Neutrophil (primary cell): Measurements from ENCODE around the gene ATP11B.

Experiments used
- H3K27ac ChIP-seq: fragments of 200-600 bp; sonication (generic); 2 replicates; pipeline ENCODE4 v1.5.1; 2016; ENCODE audit warnings: mild to moderate bottlenecking, moderate library complexity
- H3K27me3 ChIP-seq: fragments of 200-600 bp; sonication (generic); 2 replicates; pipeline ENCODE4 v1.6.0; 2016; ENCODE audit warnings: mild to moderate bottlenecking
- H3K36me3 ChIP-seq: fragments of 200-600 bp; sonication (generic); 2 replicates; pipeline ENCODE4 v1.5.1; 2017
- H3K4me1 ChIP-seq, 2 experiments: fragments of 200-600 bp in 1 of 2; sonication (generic) in 1 of 2; 1 replicate in 1 of 2; 2 replicates in 1 of 2; pipeline versions ENCODE4 v1.5.1 to v1.6.1; 2013 to 2016; ENCODE audit warnings: low read depth in 1 of 2, low read length in 1 of 2, mild to moderate bottlenecking in 1 of 2, moderate library complexity in 1 of 2; ENCODE audit not compliant: control insufficient read depth in 1 of 2, insufficient read depth in 1 of 2
- H3K4me3 ChIP-seq, 2 experiments: fragments of 200-600 bp in 1 of 2; sonication (generic) in 1 of 2; 1 replicate in 1 of 2; 2 replicates in 1 of 2; pipeline ENCODE4 v1.5.1; 2013 to 2016; ENCODE audit warnings: low read depth in 1 of 2, low read length in 1 of 2, mild to moderate bottlenecking in 1 of 2, moderate library complexity in 1 of 2
- H3K9me3 ChIP-seq: fragments of 200-600 bp; sonication (generic); 2 replicates; pipeline ENCODE4 v1.5.1; 2016
- TF ChIP-seq, protein P1 (sequence below): fragments of 200-600 bp; sonication (generic); IDR thresholded peaks from 2 replicates; pipeline ENCODE4 v1.5.1; 2016; ENCODE audit warnings: antibody characterized with exemption

The ATP11B gene

DNA sequence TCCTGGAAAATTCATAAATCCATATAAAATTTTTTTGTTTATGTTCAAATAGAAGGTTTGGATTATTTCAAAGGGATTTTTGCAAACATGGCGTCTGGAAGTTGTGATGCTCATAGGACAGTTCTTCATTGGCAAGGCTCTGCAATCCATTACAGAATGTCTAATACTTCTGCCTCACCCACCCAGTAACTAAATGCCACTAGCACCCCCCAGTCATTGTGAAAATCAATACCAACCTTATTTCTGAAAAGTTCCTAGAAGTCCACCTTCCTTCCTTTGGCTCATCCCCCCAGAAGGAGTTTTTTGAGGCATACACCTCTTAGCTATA lies 17.9 kb downstream of the ATP11B start:
- Histone ChIP-seq H3K27me3 (no peaks in the 10 kb centered on the region), H3K4me3 (no peak overlapping the region), H3K9me3 (no peaks in the 10 kb centered on the region), H3K27ac (no peak overlapping the region), H3K36me3 (no peaks in the 10 kb centered on the region), H3K4me1 (no peaks in the 10 kb centered on the region)
- TF ChIP-seq, protein P1, sequence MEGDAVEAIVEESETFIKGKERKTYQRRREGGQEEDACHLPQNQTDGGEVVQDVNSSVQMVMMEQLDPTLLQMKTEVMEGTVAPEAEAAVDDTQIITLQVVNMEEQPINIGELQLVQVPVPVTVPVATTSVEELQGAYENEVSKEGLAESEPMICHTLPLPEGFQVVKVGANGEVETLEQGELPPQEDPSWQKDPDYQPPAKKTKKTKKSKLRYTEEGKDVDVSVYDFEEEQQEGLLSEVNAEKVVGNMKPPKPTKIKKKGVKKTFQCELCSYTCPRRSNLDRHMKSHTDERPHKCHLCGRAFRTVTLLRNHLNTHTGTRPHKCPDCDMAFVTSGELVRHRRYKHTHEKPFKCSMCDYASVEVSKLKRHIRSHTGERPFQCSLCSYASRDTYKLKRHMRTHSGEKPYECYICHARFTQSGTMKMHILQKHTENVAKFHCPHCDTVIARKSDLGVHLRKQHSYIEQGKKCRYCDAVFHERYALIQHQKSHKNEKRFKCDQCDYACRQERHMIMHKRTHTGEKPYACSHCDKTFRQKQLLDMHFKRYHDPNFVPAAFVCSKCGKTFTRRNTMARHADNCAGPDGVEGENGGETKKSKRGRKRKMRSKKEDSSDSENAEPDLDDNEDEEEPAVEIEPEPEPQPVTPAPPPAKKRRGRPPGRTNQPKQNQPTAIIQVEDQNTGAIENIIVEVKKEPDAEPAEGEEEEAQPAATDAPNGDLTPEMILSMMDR = no peak

DNA sequence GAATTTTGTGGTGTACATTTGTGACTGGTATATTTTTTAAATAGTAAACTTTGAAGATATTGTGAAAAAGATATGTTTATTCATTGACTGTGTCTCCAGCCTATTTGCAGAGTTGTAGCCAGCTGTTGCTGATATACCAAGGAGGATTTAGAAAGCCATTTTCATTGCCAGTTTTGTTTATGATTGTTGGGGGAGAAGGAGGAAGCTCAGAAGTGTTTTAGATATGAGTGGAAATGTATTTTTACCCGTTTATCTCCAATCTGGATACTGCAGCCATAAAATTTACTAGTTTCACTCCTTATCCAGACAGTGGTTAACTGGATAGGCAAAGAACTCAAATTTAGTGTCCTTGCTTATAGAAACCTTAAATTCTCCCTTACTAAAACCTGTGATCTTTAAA lies 18.8 kb downstream of the ATP11B start:
- Histone ChIP-seq H3K4me3 (no peak overlapping the region), H3K36me3 (no peaks in the 10 kb centered on the region), H3K4me1 (no peaks in the 10 kb centered on the region), H3K27ac (peak overlapping the region; percentile 32), H3K9me3 (no peaks in the 10 kb centered on the region), H3K27me3 (no peaks in the 10 kb centered on the region)
- TF ChIP-seq, protein P1 = no peak

DNA sequence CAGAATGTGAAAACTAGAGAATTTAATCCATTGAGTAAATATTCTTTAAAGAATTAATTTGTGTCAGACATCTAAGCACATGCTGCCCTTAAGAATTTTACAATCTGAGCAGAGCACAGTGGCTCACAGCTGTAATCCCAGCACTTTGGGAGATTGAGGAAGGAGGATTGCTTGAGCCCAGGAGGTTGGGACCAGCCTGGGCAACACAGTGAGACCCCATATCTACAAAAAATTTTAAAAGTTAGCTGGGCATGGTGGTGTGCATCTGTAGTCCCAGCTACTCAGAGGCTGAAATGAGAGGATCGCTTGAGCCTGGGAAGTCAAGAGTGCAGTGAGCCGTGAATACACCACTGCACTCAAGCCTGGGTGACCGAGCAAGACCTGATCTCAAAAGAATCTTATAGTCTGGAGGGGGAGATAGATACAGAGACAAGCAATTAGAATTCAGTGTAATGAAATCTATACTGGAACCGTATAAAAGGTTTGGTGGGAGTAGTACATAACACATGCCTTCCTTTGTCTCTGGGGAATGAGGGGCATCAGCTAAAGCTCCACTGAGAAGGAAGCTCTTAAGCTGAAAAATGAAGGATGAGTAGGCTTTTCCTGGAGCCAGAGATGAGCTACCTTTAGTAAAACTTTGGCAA lies 21.2 kb downstream of the ATP11B start:
- TF ChIP-seq, protein P1 = no peak
- Histone ChIP-seq H3K36me3 (no peaks in the 10 kb centered on the region), H3K27me3 (no peaks in the 10 kb centered on the region), H3K4me1 (peaks cover 8 to 9% of the 10 kb centered on the region in 2 experiments), H3K9me3 (no peaks in the 10 kb centered on the region), H3K4me3 (no peak overlapping the region), H3K27ac (peak overlapping the region; percentile 19)

DNA sequence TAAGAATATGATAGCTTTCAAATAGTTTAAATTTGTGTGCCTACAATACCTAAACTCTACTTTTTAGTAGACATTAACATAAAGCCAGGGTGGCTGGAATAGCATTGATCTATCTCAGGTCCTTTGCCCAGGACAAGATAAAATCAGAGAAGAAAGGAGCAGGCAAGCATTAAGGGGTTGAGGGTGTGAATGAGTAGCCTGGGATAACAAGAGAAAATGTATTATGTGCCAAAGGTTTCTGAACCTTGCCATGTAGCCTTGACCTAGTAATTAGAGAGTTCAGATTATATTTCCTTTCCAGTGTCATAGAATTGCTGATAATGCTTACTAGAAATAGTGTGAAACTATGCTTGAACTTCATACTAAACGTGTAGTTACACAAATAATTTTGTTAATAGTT lies 22.9 kb downstream of the ATP11B start:
- Histone ChIP-seq H3K27me3 (no peaks in the 10 kb centered on the region), H3K4me3 (no peak overlapping the region), H3K27ac (peak overlapping the region; percentile 49), H3K4me1 (peaks cover 8 to 9% of the 10 kb centered on the region in 2 experiments), H3K9me3 (no peaks in the 10 kb centered on the region), H3K36me3 (peaks cover 12% of the 10 kb centered on the region)
- TF ChIP-seq, protein P1 = no peak

DNA sequence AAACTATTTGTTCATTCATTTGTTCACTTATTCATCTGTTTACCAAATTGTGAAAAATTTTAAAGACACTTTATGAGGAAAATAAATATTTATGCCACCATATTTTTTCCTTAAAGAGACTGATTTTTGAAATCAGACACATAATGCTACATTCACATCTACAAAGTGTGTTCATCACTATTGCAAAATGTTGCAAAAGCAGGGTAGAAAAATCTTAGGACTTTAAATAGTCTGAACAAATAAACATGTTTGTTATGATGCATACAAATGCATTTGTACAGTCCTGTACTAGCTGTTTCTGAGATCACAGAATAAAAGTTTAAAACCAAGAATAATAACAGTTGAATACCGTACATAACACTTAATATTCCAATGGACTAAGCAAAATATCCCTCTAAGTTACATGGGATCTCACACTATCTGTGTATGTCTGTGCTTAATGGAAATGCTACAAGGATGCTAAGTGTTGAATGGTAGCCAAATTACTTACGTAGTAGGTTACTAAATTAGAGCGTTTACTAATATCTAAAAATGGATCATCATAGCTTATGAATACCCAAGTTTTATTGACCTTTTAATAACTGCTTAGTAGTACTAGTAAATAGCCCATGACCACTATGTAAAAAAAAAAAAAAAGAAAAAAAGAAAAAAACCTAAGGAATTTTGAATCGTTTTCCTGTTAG lies 25.1 kb downstream of the ATP11B start:
- H3K4me3 ChIP-seq = no peak overlapping the region
- no peaks in the 10 kb centered on the region for H3K27me3 ChIP-seq
- peak overlapping the region; percentile 60 for H3K27ac ChIP-seq
- peaks cover 8 to 9% of the 10 kb centered on the region in 2 experiments for H3K4me1 ChIP-seq
- H3K9me3 ChIP-seq = no peaks in the 10 kb centered on the region
- H3K36me3 ChIP-seq = peaks cover 26% of the 10 kb centered on the region
- TF ChIP-seq, protein P1 = no peak
